ENCODE measurements around the gene CDK5RAP3. TPM values are rescaled to one million over a fixed set of nuclear protein-coding genes. Genes with fewer than 3 reads are reported as not detected.

CDK5RAP3 gene
- total and polyA plus RNA-seq, 2 donors (not counting 1 experiment from before 2014, with no cell fraction given): 58.1 to 118 TPM

GRCh38 chr17:47927821-47928400 lies 43.0 kb upstream of the CDK5RAP3 start:
- no peak for DNase-seq (ENCODE audit: low read depth in 2 of 2)
- H3K4me2 ChIP-seq (ENCODE audit: extremely low read depth, insufficient read depth, low read length): no peak overlapping the region
- H3K4me1 ChIP-seq (ENCODE audit: control insufficient read depth, extremely low read depth, insufficient read depth, low read length): no peaks in the 10 kb centered on the region

GRCh38 chr17:47928415-47928814 lies 42.5 kb upstream of the CDK5RAP3 start:
- Histone ChIP-seq H3K9ac (ENCODE audit: insufficient read depth, low read length) (no peak overlapping the region), H3K4me3 (replicated peaks in 1 of 4; ENCODE audit: control extremely low read depth in 1 of 4, insufficient read depth in 1 of 4, low read depth in 3 of 4, low read length in 4 of 4) (no peak overlapping the region), H3K4me1 (ENCODE audit: control insufficient read depth, extremely low read depth, insufficient read depth, low read length) (no peaks in the 10 kb centered on the region), H3K27ac (ENCODE audit: insufficient read depth, low read length) (no peak overlapping the region), H2AFZ (ENCODE audit: low read length) (no peak overlapping the region), H3K36me3 (ENCODE audit: control insufficient read depth, insufficient read depth, low read length) (peaks cover 6% of the 10 kb centered on the region), H3K4me2 (ENCODE audit: extremely low read depth, insufficient read depth, low read length) (no peak overlapping the region), H4K20me1 (ENCODE audit: control insufficient read depth, extremely low read depth, insufficient read depth, low read length) (no peaks in the 10 kb centered on the region), H3K9me3 (ENCODE audit: control insufficient read depth, insufficient read depth, low read depth, low read length) (no peaks in the 10 kb centered on the region), H3K27me3 (ENCODE audit: control insufficient read depth, insufficient read depth, low read length) (no peaks in the 10 kb centered on the region), H3K79me2 (ENCODE audit: control insufficient read depth, insufficient read depth, low read length) (no peaks in the 10 kb centered on the region)
- no peak for DNase-seq (ENCODE audit: low read depth in 2 of 2)
- TF ChIP-seq CTCF (conservative IDR thresholded peaks at IDR 0.05 in 1 of 2, IDR thresholded peaks at IDR 0.05 in 1 of 2; ENCODE audit: low read depth in 1 of 2, low read length in 2 of 2): no peak
- TF ChIP-seq EZH2 (IDR thresholded peaks at IDR 0.05; ENCODE audit: low read length, missing control alignments): no peak

More at GRCh38 chr17:47927821-47928400, 43.0 kb upstream of the CDK5RAP3 start:
- TF ChIP-seq EZH2 (IDR thresholded peaks at IDR 0.05; ENCODE audit: low read length, missing control alignments) (no peak), CTCF (conservative IDR thresholded peaks at IDR 0.05 in 1 of 2, IDR thresholded peaks at IDR 0.05 in 1 of 2; ENCODE audit: low read depth in 1 of 2, low read length in 2 of 2) (no peak)
- peaks cover 10% of the 10 kb centered on the region for H3K36me3 ChIP-seq (ENCODE audit: control insufficient read depth, insufficient read depth, low read length)
- no peaks in the 10 kb centered on the region for H3K79me2 ChIP-seq (ENCODE audit: control insufficient read depth, insufficient read depth, low read length)
- no peaks in the 10 kb centered on the region for H3K27me3 ChIP-seq (ENCODE audit: control insufficient read depth, insufficient read depth, low read length)
- H3K9me3 ChIP-seq (ENCODE audit: control insufficient read depth, insufficient read depth, low read depth, low read length): no peaks in the 10 kb centered on the region
- no peak overlapping the region for H3K4me3 ChIP-seq (replicated peaks in 1 of 4; ENCODE audit: control extremely low read depth in 1 of 4, insufficient read depth in 1 of 4, low read depth in 3 of 4, low read length in 4 of 4)
- H2AFZ ChIP-seq (ENCODE audit: low read length): no peak overlapping the region
- H4K20me1 ChIP-seq (ENCODE audit: control insufficient read depth, extremely low read depth, insufficient read depth, low read length): no peaks in the 10 kb centered on the region
- no peak overlapping the region for H3K27ac ChIP-seq (ENCODE audit: insufficient read depth, low read length)
- H3K9ac ChIP-seq (ENCODE audit: insufficient read depth, low read length): no peak overlapping the region

- no peak overlapping the region for H3K4me2 ChIP-seq (ENCODE audit: extremely low read depth, insufficient read depth, low read length)
Measured at GRCh38 chr17:47929218-47930000, 41.5 kb upstream of the CDK5RAP3 start.

More at GRCh38 chr17:47929218-47930000, 41.5 kb upstream of the CDK5RAP3 start:
- Histone ChIP-seq H3K27ac (ENCODE audit: insufficient read depth, low read length) (no peak overlapping the region), H3K79me2 (ENCODE audit: control insufficient read depth, insufficient read depth, low read length) (no peaks in the 10 kb centered on the region), H3K9ac (ENCODE audit: insufficient read depth, low read length) (no peak overlapping the region), H3K36me3 (ENCODE audit: control insufficient read depth, insufficient read depth, low read length) (peaks cover 6% of the 10 kb centered on the region), H4K20me1 (ENCODE audit: control insufficient read depth, extremely low read depth, insufficient read depth, low read length) (no peaks in the 10 kb centered on the region), H2AFZ (ENCODE audit: low read length) (no peak overlapping the region), H3K4me1 (ENCODE audit: control insufficient read depth, extremely low read depth, insufficient read depth, low read length) (no peaks in the 10 kb centered on the region), H3K27me3 (ENCODE audit: control insufficient read depth, insufficient read depth, low read length) (no peaks in the 10 kb centered on the region), H3K4me3 (replicated peaks in 1 of 4; ENCODE audit: control extremely low read depth in 1 of 4, insufficient read depth in 1 of 4, low read depth in 3 of 4, low read length in 4 of 4) (no peak overlapping the region), H3K9me3 (ENCODE audit: control insufficient read depth, insufficient read depth, low read depth, low read length) (no peaks in the 10 kb centered on the region)
- DNase-seq (ENCODE audit: low read depth in 2 of 2): no peak
- TF ChIP-seq EZH2 (IDR thresholded peaks at IDR 0.05; ENCODE audit: low read length, missing control alignments) (no peak), CTCF (conservative IDR thresholded peaks at IDR 0.05 in 1 of 2, IDR thresholded peaks at IDR 0.05 in 1 of 2; ENCODE audit: low read depth in 1 of 2, low read length in 2 of 2) (no peak)
